ENCODE results near the gene DACT2.

The DACT2 gene

GRCh38 chr6:168349718-168350210 is 30.2 kb upstream of the DACT2 start:
- TF ChIP-seq CTCF (IDR thresholded peaks at IDR 0.05; ENCODE audit: control insufficient read depth, extremely low read depth, insufficient read depth), result no peak
- DNase-seq (ENCODE audit: low read depth), result no peak
- no peak overlapping the region for H3K4me3 ChIP-seq (ENCODE audit: low read depth, low read length)

GRCh38 chr6:168348186-168348585 is 28.6 kb upstream of the DACT2 start:
- TF ChIP-seq CTCF (IDR thresholded peaks at IDR 0.05; ENCODE audit: control insufficient read depth, extremely low read depth, insufficient read depth), result no peak
- no peak for DNase-seq (ENCODE audit: low read depth)
- H3K4me3 ChIP-seq (ENCODE audit: low read depth, low read length), result no peak overlapping the region

GRCh38 chr6:168347615-168348014 is 28.0 kb upstream of the DACT2 start:
- TF ChIP-seq CTCF (IDR thresholded peaks at IDR 0.05; ENCODE audit: control insufficient read depth, extremely low read depth, insufficient read depth), result no peak
- no peak for DNase-seq (ENCODE audit: low read depth)
- no peak overlapping the region for H3K4me3 ChIP-seq (ENCODE audit: low read depth, low read length)

- H3K4me3 ChIP-seq (ENCODE audit: low read depth, low read length), result no peak overlapping the region
- DNase-seq (ENCODE audit: low read depth), result no peak
- no peak for TF ChIP-seq CTCF (IDR thresholded peaks at IDR 0.05; ENCODE audit: control insufficient read depth, extremely low read depth, insufficient read depth)
These were observed 27.5 kb upstream of the DACT2 start for GRCh38 chr6:168347053-168347452.

- H3K4me3 ChIP-seq (ENCODE audit: low read depth, low read length), result no peak overlapping the region
- TF ChIP-seq CTCF (IDR thresholded peaks at IDR 0.05; ENCODE audit: control insufficient read depth, extremely low read depth, insufficient read depth), result no peak
- DNase-seq (ENCODE audit: low read depth), result no peak
These were observed 26.5 kb upstream of the DACT2 start for GRCh38 chr6:168345896-168346754.

- no peak for TF ChIP-seq CTCF (IDR thresholded peaks at IDR 0.05; ENCODE audit: control insufficient read depth, extremely low read depth, insufficient read depth)
- DNase-seq (ENCODE audit: low read depth), result no peak
- no peak overlapping the region for H3K4me3 ChIP-seq (ENCODE audit: low read depth, low read length)
These were observed 25.7 kb upstream of the DACT2 start for GRCh38 chr6:168345266-168345665.

Data from LNCaP clone FGC (cell line).